WI38 (cell line): ENCODE results near the gene SLC8B1.

Experiments used
- H3K4me3 ChIP-seq: 2 replicates; pipeline ENCODE4 v1.5.1; 2011; ENCODE audit warnings: low read depth, mild to moderate bottlenecking, control low read depth, low read length
- TF ChIP-seq, protein P1 (sequence below): IDR thresholded peaks from 2 replicates; pipeline ENCODE4 v1.5.1; 2012; ENCODE audit warnings: low read depth, mild to moderate bottlenecking, control low read depth, low read length

The SLC8B1 gene

GRCh38 chr12:113291586-113291985 is 43.3 kb downstream of the SLC8B1 start:
- TF ChIP-seq, protein P1, sequence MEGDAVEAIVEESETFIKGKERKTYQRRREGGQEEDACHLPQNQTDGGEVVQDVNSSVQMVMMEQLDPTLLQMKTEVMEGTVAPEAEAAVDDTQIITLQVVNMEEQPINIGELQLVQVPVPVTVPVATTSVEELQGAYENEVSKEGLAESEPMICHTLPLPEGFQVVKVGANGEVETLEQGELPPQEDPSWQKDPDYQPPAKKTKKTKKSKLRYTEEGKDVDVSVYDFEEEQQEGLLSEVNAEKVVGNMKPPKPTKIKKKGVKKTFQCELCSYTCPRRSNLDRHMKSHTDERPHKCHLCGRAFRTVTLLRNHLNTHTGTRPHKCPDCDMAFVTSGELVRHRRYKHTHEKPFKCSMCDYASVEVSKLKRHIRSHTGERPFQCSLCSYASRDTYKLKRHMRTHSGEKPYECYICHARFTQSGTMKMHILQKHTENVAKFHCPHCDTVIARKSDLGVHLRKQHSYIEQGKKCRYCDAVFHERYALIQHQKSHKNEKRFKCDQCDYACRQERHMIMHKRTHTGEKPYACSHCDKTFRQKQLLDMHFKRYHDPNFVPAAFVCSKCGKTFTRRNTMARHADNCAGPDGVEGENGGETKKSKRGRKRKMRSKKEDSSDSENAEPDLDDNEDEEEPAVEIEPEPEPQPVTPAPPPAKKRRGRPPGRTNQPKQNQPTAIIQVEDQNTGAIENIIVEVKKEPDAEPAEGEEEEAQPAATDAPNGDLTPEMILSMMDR, result no peak
- no peak overlapping the region for H3K4me3 ChIP-seq

DNA sequence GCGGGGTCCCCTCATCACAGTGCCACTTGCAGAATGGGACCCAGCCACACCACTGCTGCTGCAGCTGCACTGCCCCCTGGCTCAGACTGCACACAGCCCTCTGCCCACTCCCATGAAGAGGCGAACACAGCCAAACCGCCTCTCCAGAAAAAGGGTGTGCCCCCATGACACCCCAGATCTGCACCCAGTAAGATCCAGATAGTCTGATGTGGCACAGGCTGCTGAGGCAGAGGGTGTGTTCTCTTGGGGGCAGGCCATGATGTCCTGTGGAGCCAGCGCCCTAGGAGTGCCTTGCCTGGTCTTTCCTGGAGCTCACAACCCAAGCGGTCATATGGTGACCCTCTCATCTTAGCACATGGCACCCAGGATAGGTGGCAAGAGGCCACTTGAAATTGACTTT is 44.4 kb downstream of the SLC8B1 start:
- no peak overlapping the region for H3K4me3 ChIP-seq
- TF ChIP-seq, protein P1, result no peak

- H3K4me3 ChIP-seq, result no peak overlapping the region
- TF ChIP-seq, protein P1, result no peak
Observed at GRCh38 chr12:113289361-113289760, 45.5 kb downstream of the SLC8B1 start.

DNA sequence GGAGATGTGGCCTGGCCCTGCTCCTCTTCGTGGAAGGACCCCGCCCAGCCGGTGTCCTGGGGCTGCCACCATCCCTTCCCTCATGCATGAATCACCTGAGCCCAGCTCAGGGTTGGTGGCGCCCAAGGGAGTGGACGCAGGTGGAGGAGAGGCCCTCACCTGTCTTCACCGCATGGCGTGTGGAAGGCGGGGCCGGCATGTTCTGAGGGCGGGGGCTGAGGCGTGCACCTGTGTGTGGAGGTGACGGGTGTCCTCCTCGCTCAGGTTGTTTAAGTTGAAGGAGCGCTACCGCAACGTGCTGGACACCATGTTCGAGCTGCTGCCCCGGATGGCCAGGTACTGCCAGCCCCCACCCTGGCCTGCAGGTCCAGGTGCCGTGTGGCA is 47.0 kb downstream of the SLC8B1 start:
- TF ChIP-seq, protein P1, result no peak
- no peak overlapping the region for H3K4me3 ChIP-seq

DNA sequence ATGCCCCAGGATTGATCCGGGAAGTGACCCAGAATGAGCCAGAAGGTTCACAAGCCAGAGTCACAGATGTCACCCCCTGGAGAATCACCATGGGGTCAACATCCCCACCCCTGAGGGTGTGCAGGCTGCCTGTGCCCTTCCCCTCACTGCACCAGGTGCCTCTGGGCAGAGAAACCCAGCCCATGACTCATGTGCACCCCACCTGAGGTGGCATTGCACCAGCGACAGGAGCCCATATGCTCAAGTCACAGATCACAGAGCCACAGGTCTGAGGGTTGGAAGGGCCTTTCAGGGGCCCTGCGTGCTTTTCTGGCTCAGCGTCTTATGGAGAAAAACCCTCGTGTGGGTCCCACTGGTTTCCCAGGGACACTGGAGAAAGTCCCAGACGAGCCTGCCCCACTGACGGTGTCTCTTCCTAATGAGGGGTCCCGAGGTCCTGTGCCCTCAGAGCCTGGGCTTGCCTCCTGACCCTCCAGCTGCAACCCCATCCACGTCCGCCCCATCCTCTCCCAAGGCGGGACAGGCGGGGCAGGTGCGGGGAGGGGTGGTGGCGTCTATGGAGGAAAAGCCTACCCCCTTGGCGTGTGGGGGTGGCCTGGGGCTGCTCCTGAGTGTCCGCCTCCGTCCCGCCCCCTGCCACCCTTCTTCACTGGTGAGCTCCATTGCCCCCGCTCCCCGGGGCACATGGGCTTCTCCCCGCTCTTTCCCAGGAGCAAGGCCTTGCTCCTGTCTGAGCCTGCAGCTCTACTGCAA is 47.6 kb downstream of the SLC8B1 start:
- no peak overlapping the region for H3K4me3 ChIP-seq
- TF ChIP-seq, protein P1, result no peak

DNA sequence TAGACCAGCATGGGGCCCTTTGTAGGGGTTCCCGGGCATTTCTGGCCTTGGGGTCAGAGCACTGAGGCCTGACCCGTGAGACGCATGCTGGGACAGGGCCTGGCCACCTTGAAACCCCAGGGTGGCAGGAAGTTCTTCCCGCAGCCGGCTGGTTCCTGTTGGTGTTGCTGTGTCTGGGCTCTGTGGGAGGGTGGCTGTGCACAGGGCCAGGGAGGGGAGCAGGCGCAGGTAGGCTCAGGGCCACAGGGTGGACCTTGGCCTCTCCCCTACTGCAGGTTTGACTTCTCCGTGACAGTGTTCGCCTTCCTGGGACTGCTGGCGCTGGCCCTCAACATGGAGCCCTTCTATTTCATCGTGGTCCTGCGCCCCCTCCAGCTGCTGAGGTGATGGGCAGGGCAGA is 48.2 kb downstream of the SLC8B1 start:
- H3K4me3 ChIP-seq, result no peak overlapping the region
- TF ChIP-seq, protein P1, result no peak

DNA sequence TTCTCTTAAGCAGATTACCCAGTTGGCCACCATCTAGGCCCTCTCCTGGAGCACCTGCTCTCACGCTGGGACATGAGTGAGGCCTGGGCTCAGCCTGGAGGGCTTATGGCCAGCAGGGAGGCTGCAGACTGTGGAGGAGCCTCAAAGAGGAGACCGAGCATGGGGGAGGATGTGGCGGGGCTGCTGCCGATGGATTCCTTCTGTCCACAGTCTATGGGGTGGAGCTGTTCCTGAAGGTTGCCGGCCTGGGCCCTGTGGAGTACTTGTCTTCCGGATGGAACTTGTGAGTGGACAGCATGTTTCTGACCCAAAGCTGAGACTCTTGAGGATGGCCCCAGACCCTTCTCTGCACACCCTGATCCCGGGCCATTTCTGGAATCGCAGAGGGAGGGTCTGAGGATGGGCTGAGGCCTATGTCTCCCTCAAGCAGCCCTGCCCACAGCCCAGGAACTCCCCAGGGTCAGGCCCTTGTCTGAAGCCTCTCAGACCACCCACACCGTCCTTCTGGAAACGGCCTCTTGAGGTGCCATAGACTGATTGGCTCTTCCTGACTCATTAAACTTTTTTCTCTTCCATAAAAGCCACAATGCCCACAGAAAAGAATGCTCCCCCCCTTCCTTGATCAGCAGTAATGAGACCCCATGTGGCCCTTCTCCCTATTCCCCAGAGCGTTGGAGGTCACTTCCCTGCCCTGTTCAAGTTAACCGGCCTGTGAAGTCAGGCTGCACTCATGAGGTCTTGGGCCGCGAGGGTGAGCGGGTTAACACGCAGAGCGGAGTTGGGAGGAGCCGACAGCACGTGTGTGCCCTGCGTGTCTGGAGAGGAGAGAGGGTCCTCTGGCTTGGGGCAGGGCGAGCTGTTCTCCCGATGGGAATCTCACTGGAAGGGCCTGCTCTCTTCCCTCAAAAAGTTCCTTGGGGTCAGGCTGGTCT is 49.0 kb downstream of the SLC8B1 start:
- TF ChIP-seq, protein P1, result no peak
- no peak overlapping the region for H3K4me3 ChIP-seq
